ENCODE results near the gene MORN2. TPM values are rescaled to one million over a fixed set of nuclear protein-coding genes. Genes with fewer than 3 reads are reported as not detected.

MORN2 gene
- total and polyA plus RNA-seq, 9 of the 15 experiments (the other 6 are each of a cell fraction or from before 2014, with no cell fraction given), result 10.4 to 39.5 (median 20.8) TPM

- Histone ChIP-seq H3K9ac (ENCODE audit: insufficient read depth in 1 of 2, low read depth in 2 of 2, low read length in 2 of 2) (0 out of 4 replicates have a peak overlapping the region, but pooled peaks of 1 of the 2 experiments have one; percentile 7), H3K9me3 (replicated peaks; ENCODE audit: control insufficient read depth, insufficient read depth, low read depth, low read length) (no peaks in the 10 kb centered on the region), H3K9me1 (ENCODE audit: control insufficient read depth, insufficient read depth, low read length) (no peaks in the 10 kb centered on the region), H3K27ac (ENCODE audit: extremely low read depth, low read depth, low read length) (no peak overlapping the region), H3K36me3 (ENCODE audit: control insufficient read depth, insufficient read depth, low read length) (peaks cover 17% of the 10 kb centered on the region; the same call in 2 of the 3 replicates), H3K4me3 (no peak overlapping the region), H3K4me1 (replicated peaks in 1 of 2; ENCODE audit: control insufficient read depth in 2 of 2, insufficient read depth in 2 of 2, low read length in 2 of 2) (peaks cover 0 to 6% of the 10 kb centered on the region in 2 experiments; a peak in 2 of 5 replicates), H3K79me2 (ENCODE audit: control insufficient read depth, insufficient read depth, low read length) (no peaks in the 10 kb centered on the region), H3K4me2 (ENCODE audit: insufficient read depth, low read length) (no peak overlapping the region), H2AFZ (ENCODE audit: low read depth, low read length) (no peak overlapping the region), H4K20me1 (replicated peaks; ENCODE audit: control insufficient read depth, insufficient read depth, low read length) (no peaks in the 10 kb centered on the region), H3K27me3 (ENCODE audit: control insufficient read depth in 2 of 2, insufficient read depth in 2 of 2, low read length in 2 of 2) (no peaks in the 10 kb centered on the region)
- no peak for ATAC-seq
- ChIA-PET POLR2A (interaction anchor here (1.2 kb wide), 1 partner anchor 11 kb away, joined by 4 read pairs; no protein-coding TSS in a partner anchor), CTCF (ENCODE audit: low intra/inter-chr PET ratio) (no interaction called here)
- no peak for TF ChIP-seq ZNF140 (CRISPR knock-in tag; IDR thresholded peaks at IDR 0.05)
- TF ChIP-seq ZHX1 (conservative IDR thresholded peaks at IDR 0.05; ENCODE audit: low read length), result no peak
- TF ChIP-seq GATAD2B (IDR thresholded peaks at IDR 0.05; ENCODE audit: borderline replicate concordance), result no peak
- TF ChIP-seq PHB (CRISPR knock-in tag; IDR thresholded peaks at IDR 0.05), result no peak
- TF ChIP-seq TCF7L2 (IDR thresholded peaks at IDR 0.05; ENCODE audit: low read depth, low read length), result no peak
- TF ChIP-seq EP300 (IDR thresholded peaks at IDR 0.05; ENCODE audit: low read length), result no peak
- no peak for TF ChIP-seq TAF9B (IDR thresholded peaks at IDR 0.05; ENCODE audit: partially characterized antibody)
- TF ChIP-seq XRCC4 (IDR thresholded peaks at IDR 0.05; ENCODE audit: extremely low read depth, insufficient read depth, insufficient read length), result no peak
- TF ChIP-seq SMAD2 (IDR thresholded peaks at IDR 0.05; ENCODE audit: low read depth, low read length), result no peak
- FAIRE-seq, result no peak
- no TSS peak for BruUV-seq (replicated peaks)
- intact Hi-C loops (cut with micrococcal nuclease), result no loop called here
- DNase-seq (ENCODE audit: extremely low read depth in 1 of 4, low spot score in 3 of 4), result no peak
- WGBS (ENCODE audit: insufficient coverage, low coverage, missing lambda C conversion rate), result 71% methylated on average over 5 of the region's 6 CpGs
- in situ Hi-C loops (cut with MboI), result no loop called here
Observed at GRCh38 chr2:38830526-38831159, 45.1 kb upstream of the MORN2 start.

All from K562 (cell line).